Brain microvascular endothelial cell (primary cell): Measurements from ENCODE around the gene SREBF2.

Experiments used
- DNase-seq: peaks from one replicate; pipeline ENCODE4 v3.0.0-alpha.2; 2020
- H3K27ac ChIP-seq: fragments of 250-450 bp; sonication (Bioruptor Pico); 2 replicates; pipeline ENCODE4 v1.5.1; 2020; ENCODE audit warnings: mild to moderate bottlenecking, moderate library complexity
- H3K27me3 ChIP-seq: fragments of 250-450 bp; sonication (Bioruptor Pico); replicated peaks from 2 replicates; pipeline ENCODE4 v1.5.1; 2020; ENCODE audit warnings: mild to moderate bottlenecking
- H3K36me3 ChIP-seq: fragments of 250-450 bp; sonication (Bioruptor Pico); replicated peaks from 2 replicates; pipeline ENCODE4 v1.5.1; 2020; ENCODE audit warnings: mild to moderate bottlenecking
- H3K4me3 ChIP-seq: 2 replicates; pipeline ENCODE4 v1.5.1; 2011; ENCODE audit warnings: low read depth, mild to moderate bottlenecking, control low read depth, low read length, moderate library complexity
- in situ Hi-C: cut with HindIII; loops from 2 replicates; pipeline ENCODE4 v1.10.0; 2017; ENCODE audit warnings: low sequenced_read_pairs, low pct_ligation_motif_present
- TF ChIP-seq, protein P1 (sequence below): IDR thresholded peaks from 2 replicates; pipeline ENCODE4 v1.5.1; 2011; ENCODE audit warnings: low read depth, mild to moderate bottlenecking, moderate library complexity, low read length, control low read depth, inconsistent platforms; ENCODE audit errors: missing control alignments

SREBF2 gene

DNA sequence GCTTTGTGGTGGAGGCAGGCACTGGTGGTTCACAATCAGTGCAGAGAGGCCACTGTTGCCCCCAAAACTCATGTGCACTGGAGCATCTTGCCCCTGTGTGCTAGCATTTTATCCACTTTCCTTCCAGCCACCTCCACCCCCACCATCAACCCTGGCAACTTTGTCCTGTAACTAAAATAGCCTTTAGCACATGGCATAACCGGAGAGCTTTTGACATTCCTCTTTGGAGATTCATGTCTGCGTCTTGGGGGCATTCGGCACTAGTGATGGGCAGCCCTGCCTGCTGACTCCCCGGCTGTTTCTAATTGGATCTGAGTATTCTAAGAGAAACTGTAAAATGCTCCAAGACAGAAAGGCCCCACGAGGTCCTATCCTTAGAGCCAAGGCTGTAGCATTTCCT is 66.2 kb downstream of the SREBF2 start:
- H3K4me3 ChIP-seq, result no peak overlapping the region
- H3K27me3 ChIP-seq, result no peaks in the 10 kb centered on the region
- in situ Hi-C loops, result no loop called here

DNA sequence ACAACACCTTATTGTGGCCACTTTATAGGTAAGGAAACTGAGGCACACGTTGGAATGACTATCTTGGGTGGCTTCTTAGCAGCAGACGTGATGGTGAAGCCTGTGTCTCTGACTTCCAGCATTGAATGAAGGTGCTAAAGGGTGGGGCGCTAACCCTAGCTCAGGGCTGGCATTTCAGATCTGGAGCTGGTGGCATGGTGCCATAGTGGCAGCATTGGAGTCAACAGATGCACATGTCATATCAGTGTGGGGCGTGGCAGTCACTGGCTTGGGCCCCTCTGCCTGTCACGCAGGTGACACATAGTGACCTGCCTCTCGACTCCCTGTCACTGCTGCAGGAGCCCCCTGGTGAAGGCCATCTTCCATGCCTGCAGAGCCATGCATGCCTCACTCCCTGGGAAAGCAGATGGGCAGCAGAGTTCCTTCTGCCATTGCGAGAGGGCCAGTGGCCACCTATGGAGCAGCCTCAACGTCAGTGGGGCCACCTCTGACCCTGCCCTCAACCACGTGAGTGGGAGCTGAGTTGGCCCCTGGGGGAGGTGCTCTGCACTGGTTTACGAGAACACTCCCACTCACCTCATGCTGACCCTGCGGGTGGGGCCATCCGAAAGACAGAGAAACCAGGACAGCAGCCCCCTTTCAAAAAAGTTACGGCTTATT is 67.2 kb downstream of the SREBF2 start:
- Histone ChIP-seq H3K27ac (no peak overlapping the region), H3K27me3 (no peaks in the 10 kb centered on the region), H3K36me3 (peaks cover 64% of the 10 kb centered on the region), H3K4me3 (no peak overlapping the region)
- DNase-seq, result no peak
- TF ChIP-seq, protein P1, sequence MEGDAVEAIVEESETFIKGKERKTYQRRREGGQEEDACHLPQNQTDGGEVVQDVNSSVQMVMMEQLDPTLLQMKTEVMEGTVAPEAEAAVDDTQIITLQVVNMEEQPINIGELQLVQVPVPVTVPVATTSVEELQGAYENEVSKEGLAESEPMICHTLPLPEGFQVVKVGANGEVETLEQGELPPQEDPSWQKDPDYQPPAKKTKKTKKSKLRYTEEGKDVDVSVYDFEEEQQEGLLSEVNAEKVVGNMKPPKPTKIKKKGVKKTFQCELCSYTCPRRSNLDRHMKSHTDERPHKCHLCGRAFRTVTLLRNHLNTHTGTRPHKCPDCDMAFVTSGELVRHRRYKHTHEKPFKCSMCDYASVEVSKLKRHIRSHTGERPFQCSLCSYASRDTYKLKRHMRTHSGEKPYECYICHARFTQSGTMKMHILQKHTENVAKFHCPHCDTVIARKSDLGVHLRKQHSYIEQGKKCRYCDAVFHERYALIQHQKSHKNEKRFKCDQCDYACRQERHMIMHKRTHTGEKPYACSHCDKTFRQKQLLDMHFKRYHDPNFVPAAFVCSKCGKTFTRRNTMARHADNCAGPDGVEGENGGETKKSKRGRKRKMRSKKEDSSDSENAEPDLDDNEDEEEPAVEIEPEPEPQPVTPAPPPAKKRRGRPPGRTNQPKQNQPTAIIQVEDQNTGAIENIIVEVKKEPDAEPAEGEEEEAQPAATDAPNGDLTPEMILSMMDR, result no peak
- in situ Hi-C loops, result no loop called here

More for the DNA sequence above, 66.2 kb downstream of the SREBF2 start:
- no peak for DNase-seq
- TF ChIP-seq, protein P1, result no peak
- H3K36me3 ChIP-seq, result peaks cover 55% of the 10 kb centered on the region
- H3K27ac ChIP-seq, result no peak overlapping the region

DNA sequence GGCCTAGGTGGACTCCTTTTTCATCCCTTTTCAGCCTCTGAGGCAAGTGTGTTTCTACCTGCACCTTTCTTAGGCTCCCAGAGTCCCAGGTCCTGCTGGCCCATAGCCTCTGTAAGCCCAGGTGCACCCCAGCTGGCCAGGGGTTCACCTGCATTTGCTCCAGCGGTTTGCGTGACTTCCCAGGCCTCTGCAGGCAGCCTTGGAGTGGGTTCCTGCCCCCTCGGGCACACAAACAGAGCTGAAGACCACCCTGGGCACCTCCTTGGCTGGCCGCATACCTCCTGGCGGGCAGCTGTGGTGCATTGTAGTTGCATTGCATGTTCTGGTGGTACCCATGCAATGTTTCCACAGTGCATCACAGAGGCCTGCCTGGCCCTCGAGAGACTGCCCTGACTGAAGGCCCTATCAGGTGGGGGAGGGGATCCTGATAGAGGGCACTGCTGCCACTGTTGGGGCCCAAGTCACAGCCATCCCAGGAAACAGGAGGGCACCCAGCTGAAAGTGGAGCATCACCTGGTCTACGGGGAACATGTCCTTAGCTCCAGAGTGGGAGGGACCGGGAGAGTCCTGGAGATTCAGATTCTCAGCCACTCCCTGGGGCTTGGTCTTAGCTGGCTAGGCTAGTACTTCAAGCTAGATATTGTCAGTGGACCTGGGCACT is 67.9 kb downstream of the SREBF2 start:
- in situ Hi-C loops, result no loop called here
- Histone ChIP-seq H3K4me3 (no peak overlapping the region), H3K36me3 (peaks cover 67% of the 10 kb centered on the region), H3K27me3 (no peaks in the 10 kb centered on the region), H3K27ac (no peak overlapping the region)
- TF ChIP-seq, protein P1, result no peak
- no peak for DNase-seq

DNA sequence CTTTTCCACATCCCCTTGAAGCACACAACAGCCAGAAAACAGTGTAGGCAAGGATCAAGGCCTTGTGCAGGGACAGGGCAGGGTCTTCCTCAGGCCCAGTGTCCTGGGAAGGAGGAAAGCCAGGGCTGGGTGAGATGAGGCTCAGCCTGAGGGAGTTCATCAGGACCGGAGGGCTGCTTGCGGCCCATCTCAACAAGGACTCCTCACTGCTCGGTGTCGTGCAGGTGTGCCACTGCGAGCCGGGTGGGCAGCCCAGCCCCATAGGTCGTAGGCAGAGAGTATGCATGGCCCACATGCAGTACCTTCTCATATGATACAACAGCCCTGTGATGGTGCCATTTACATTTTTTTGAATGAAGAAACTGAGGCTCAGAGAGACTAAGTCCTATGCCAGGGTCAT is 69.1 kb downstream of the SREBF2 start:
- H3K27me3 ChIP-seq, result no peaks in the 10 kb centered on the region
- H3K4me3 ChIP-seq, result no peak overlapping the region
- DNase-seq, result no peak
- H3K36me3 ChIP-seq, result peaks cover 59% of the 10 kb centered on the region
- no peak overlapping the region for H3K27ac ChIP-seq
- in situ Hi-C loops, result no loop called here
- TF ChIP-seq, protein P1, result no peak

- DNase-seq, result no peak
- Histone ChIP-seq H3K27ac (no peak overlapping the region), H3K27me3 (no peaks in the 10 kb centered on the region), H3K36me3 (peaks cover 50% of the 10 kb centered on the region), H3K4me3 (no peak overlapping the region)
- in situ Hi-C loops, result no loop called here
- TF ChIP-seq, protein P1, result no peak
Observed at GRCh38 chr22:41902932-41903421, 70.1 kb downstream of the SREBF2 start.
